ES-I3 (cell line): Measurements from ENCODE around the gene GNAQ.

Source experiments
- H3K36me3 ChIP-seq: 2 replicates; pipeline ENCODE4 v1.6.1; 2013; ENCODE audit warnings: mild to moderate bottlenecking, low read length, control low read depth, moderate library complexity; ENCODE audit not compliant: insufficient read depth
- H3K4me1 ChIP-seq: 2 replicates; pipeline ENCODE4 v1.6.1; 2013; ENCODE audit warnings: mild to moderate bottlenecking, control low read depth, low read length; ENCODE audit not compliant: insufficient read depth
- H3K9ac ChIP-seq: 2 replicates; pipeline ENCODE4 v1.6.1; 2013; ENCODE audit warnings: low read depth, mild to moderate bottlenecking, low read length, moderate library complexity
- H3K9me3 ChIP-seq: 2 replicates; pipeline ENCODE4 v1.6.1; 2013; ENCODE audit warnings: mild to moderate bottlenecking, low read length, moderate library complexity; ENCODE audit not compliant: control insufficient read depth, insufficient read depth

GNAQ gene

DNA sequence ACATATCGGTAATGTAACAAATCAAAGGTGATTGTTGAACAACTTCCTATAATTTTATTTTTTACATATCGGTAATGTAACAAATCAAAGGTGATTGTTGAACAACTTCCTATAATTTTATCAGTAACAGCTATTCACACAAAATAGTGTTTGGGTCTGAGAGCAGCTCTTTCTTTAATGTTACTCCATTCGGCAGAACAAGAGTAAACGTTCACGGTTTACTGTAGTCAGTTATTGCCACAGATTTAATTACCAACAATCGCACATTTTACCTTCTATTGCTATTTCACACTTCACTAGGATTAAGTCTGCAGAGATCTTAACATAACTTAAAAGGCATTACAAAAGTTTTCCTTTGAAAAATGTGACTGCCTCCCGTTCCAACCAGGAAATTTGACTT lies 6.4 kb downstream of the GNAQ start:
- H3K36me3 ChIP-seq, result no peaks in the 10 kb centered on the region
- peaks cover 2% of the 10 kb centered on the region; the same call in 1 of the 2 replicates for H3K9me3 ChIP-seq
- no peak overlapping the region for H3K9ac ChIP-seq
- H3K4me1 ChIP-seq, result peaks cover 55% of the 10 kb centered on the region

DNA sequence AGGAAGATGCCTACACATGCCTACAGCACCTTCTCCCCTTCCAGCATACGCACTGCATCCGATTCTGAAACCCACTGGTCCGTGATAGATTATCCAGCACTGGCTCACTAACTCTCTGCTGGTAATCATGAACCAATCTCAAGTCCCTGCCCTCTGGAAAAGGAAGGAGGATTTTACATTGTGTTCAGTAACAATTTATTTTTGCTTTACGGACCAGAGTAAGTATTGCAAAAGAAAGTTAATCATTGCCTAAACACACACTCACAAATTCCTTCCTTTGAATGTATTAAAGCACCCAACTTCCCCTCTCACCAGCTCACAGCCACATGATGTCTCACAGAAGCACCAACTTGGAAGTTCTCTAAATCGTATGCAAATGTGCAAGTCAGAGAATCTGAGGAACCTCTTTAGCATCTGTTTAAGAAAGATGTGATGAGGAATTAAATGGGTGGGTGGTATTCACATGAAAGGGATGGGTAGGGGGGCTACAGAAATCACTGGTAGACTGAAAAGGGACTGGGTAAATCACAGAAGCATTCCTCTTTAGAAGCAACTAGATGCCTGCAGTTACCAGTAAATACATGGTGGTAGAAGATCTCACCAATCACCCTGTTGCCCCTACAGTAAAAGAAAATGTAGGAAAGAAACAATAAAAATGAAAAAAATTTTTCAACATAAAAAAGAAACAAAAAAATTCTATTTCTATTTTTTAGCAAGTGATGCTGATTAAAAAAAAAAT lies 8.4 kb downstream of the GNAQ start:
- peaks cover 2% of the 10 kb centered on the region; the same call in 1 of the 2 replicates for H3K9me3 ChIP-seq
- no peaks in the 10 kb centered on the region for H3K36me3 ChIP-seq
- H3K4me1 ChIP-seq, result peaks cover 47% of the 10 kb centered on the region
- H3K9ac ChIP-seq, result no peak overlapping the region

DNA sequence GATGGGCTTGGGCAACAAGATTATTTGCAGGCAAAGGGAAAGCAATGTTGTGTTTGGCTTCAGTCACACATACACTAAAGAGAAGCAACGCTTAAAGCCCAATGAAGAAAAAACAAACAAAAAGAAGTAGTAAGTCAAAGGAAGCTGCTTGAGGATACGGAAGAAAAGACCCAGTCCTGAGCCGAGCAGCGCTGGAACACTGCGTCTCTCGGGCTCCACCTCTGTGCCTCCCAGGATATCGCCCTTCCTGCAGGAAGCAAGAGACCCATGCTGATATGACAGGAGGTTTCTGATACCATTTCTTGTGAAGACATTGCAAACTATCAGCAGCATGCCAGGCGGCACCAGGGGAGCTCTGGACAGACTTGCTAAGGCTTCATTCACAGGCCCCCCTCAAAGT lies 9.9 kb downstream of the GNAQ start:
- Histone ChIP-seq H3K9me3 (peaks cover 2% of the 10 kb centered on the region; the same call in 1 of the 2 replicates), H3K4me1 (peaks cover 47% of the 10 kb centered on the region), H3K9ac (no peak overlapping the region), H3K36me3 (no peaks in the 10 kb centered on the region)

GRCh38 chr9:78017190-78017693 lies 14.4 kb downstream of the GNAQ start:
- peaks cover 15% of the 10 kb centered on the region for H3K4me1 ChIP-seq
- no peak overlapping the region for H3K9ac ChIP-seq
- no peaks in the 10 kb centered on the region for H3K9me3 ChIP-seq
- H3K36me3 ChIP-seq, result no peaks in the 10 kb centered on the region

GRCh38 chr9:78015241-78015640 lies 16.4 kb downstream of the GNAQ start:
- H3K9me3 ChIP-seq, result no peaks in the 10 kb centered on the region
- H3K36me3 ChIP-seq, result no peaks in the 10 kb centered on the region
- no peak overlapping the region for H3K9ac ChIP-seq
- 0 out of 2 replicates have a peak, but pooled peaks cover 4% of the 10 kb centered on the region for H3K4me1 ChIP-seq

GRCh38 chr9:78014776-78015175 lies 16.8 kb downstream of the GNAQ start:
- Histone ChIP-seq H3K36me3 (no peaks in the 10 kb centered on the region), H3K9me3 (no peaks in the 10 kb centered on the region), H3K9ac (no peak overlapping the region), H3K4me1 (0 out of 2 replicates have a peak, but pooled peaks cover 4% of the 10 kb centered on the region)

DNA sequence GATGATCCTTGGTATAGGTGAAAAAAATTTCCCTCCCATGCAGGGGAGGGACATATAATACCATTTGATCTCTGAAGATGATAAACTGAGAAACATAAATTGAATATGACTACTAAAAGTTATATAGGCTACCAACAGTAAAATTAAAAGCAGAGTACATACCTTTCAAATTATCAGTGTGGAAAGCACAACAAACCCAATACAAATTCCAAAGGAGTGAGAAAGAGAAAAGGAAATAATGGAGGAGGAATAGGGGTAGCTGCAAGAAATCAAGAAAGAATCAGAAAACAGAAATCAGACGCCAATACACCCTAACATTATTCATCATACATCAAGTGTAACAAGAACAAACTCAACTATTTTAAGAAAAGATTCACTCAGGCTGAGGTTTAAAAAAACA lies 17.7 kb downstream of the GNAQ start:
- Histone ChIP-seq H3K36me3 (no peaks in the 10 kb centered on the region), H3K9me3 (no peaks in the 10 kb centered on the region), H3K9ac (no peak overlapping the region), H3K4me1 (0 out of 2 replicates have a peak, but pooled peaks cover 4% of the 10 kb centered on the region)

DNA sequence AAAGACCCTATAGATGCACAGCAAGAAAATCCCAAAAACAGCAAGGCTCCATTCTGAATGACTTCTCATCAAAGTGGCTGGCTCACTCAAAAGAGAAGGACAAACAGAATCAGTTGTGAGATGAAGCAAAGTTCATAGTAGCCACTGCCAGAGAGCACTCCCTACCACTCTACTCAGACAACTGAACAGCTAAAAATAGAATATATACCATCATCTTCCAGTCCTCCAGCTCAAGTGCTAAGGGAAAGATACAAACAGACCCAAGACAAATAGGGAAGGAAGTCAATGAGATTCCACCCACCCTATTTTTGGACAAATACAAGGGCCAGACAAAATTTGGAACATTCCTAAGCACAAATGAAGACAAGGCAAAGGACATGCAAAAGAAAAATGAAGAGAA lies 20.6 kb downstream of the GNAQ start:
- 0 out of 2 replicates have a peak, but pooled peaks cover 4% of the 10 kb centered on the region for H3K4me1 ChIP-seq
- H3K9me3 ChIP-seq, result no peaks in the 10 kb centered on the region
- no peaks in the 10 kb centered on the region for H3K36me3 ChIP-seq
- no peak overlapping the region for H3K9ac ChIP-seq

DNA sequence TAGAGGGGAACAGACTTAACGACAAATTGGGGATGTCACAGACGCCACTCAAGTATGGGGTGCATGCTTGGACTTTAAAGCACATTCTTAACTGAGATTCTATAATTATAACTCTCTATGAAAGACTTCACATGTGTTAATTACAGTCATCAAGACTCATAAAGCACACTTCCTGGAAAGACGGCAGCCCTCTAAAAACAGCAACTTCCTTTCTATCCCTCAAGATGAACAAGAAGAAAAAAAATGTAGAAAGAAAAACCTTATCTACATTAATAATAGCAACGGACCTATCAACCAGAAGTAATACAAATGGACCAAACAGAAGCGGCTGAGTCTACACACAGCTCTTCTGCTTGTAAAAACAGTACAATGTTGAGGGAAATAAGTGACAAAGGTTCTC lies 21.2 kb downstream of the GNAQ start:
- Histone ChIP-seq H3K4me1 (0 out of 2 replicates have a peak, but pooled peaks cover 4% of the 10 kb centered on the region), H3K9me3 (no peaks in the 10 kb centered on the region), H3K36me3 (no peaks in the 10 kb centered on the region), H3K9ac (no peak overlapping the region)

DNA sequence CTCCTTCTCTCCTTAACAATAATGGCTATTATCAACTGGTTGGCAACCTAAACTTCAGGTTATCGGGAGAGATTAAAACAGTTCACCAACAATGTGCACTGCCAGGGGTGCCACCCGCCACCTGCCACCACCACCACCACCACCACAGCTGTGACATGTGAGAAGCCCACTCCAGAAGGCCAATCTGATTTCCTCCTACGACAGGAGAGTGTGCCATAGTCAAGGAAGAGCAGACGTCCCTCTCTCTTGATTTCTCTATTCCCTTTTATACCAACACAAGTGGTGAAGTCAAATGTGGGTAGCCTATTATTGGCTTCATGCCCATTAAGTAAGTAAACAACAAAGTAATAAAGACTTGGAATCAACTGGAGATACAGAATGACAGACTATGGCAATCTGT lies 22.4 kb downstream of the GNAQ start:
- Histone ChIP-seq H3K9me3 (no peaks in the 10 kb centered on the region), H3K36me3 (no peaks in the 10 kb centered on the region), H3K4me1 (0 out of 2 replicates have a peak, but pooled peaks cover 4% of the 10 kb centered on the region), H3K9ac (no peak overlapping the region)

- H3K4me1 ChIP-seq, result 0 out of 2 replicates have a peak, but pooled peaks cover 4% of the 10 kb centered on the region
Measured at GRCh38 chr9:78006734-78007133, 24.9 kb downstream of the GNAQ start.

DNA sequence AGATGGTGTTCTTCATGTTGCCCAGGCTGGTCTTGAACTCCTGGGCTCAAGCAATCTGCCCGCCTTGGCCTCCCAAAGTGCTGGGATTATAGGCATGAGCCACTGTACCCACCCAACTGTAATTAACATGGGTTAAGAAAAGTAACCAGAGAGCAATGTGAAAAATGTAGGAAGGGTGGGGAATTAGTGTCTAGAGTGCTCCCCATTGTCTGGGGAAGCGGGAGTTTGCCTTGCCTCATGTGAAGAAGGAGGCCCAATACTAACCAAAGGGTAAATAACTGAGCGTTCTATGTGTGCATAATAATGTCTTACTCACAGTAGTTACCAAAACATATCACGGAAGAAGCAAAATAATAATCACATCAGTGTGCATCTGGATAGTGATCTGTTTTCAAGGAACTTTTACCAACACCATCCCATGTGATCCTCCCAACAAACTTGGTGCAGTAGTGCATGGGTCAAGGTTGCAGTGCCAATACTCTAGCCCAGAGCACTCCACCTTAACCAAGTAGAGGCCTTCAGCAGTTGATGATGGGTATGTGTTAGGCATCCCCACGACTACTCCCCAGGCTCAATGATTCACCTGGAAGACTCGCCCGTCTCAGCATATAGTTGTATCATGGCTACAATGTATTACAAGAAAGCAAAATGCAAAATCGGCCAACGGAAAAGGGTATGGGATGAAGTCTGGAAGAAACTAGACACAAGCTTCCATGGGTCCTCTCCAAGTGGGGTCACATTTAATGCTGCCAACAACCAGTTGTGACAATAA lies 26.2 kb downstream of the GNAQ start:
- H3K9me3 ChIP-seq, result no peaks in the 10 kb centered on the region
- no peaks in the 10 kb centered on the region for H3K36me3 ChIP-seq
- no peaks in the 10 kb centered on the region for H3K4me1 ChIP-seq
- H3K9ac ChIP-seq, result no peak overlapping the region

More at GRCh38 chr9:78006734-78007133, 24.9 kb downstream of the GNAQ start:
- Histone ChIP-seq H3K9me3 (no peaks in the 10 kb centered on the region), H3K9ac (no peak overlapping the region), H3K36me3 (no peaks in the 10 kb centered on the region)

DNA sequence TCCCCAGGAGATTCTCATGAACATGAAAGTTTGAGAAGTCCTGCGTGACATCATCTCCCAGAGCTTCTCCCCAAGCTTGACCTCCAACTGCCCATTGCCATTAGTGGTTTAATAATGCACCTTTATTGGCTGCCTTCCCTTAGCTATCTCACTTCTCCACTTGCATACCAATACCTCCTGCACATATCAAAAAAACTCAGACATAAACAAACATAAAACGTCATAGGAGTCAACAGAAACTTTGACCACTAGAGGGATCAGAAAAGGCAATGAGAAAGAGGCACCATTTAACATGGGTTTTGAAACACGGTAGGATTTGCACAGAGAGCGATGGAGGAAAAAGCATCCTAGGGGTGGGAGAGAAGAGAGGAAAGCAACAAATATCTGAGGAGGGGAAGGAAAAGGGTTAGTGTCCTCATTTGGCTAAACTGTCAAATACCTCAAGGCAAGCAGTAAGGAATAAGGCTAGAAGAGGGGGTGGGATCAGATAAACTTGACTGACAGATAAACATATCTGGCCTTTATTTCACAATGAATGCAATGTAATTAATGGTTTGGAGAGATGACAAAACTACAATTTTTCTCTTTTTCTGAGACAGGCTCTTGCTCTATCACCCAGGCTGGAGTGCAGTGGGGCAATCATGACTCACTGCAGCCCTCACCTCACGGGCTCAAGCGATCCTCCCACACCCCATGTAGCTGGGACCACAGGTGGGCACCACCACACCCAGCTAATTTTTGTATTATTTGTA lies 27.0 kb downstream of the GNAQ start:
- no peaks in the 10 kb centered on the region for H3K36me3 ChIP-seq
- H3K9ac ChIP-seq, result no peak overlapping the region
- no peaks in the 10 kb centered on the region for H3K4me1 ChIP-seq
- H3K9me3 ChIP-seq, result no peaks in the 10 kb centered on the region

DNA sequence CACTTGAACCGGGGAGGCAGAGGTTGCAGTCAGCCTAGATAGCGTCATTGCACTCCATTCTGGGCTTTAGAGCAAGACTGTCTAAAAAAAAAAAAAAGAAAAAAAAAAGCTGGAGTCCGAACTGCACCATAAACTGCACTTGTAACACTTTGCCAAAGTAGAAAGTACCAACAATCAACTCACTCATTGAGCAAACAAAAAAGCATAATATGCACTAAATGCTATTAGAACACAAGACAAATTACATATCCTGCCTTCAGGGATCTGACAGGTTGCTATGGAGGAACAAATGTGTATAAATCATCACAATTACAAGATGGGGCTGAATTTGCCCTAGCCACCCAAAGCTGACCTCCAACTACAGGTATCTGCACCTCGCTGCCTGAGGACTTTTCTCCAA lies 27.9 kb downstream of the GNAQ start:
- Histone ChIP-seq H3K9ac (no peak overlapping the region), H3K9me3 (no peaks in the 10 kb centered on the region), H3K4me1 (no peaks in the 10 kb centered on the region), H3K36me3 (no peaks in the 10 kb centered on the region)
